HG03457 (cell line): ENCODE data around the gene PKMYT1.
"Not testable (repeated sequence)": the region's sequence is repeated elsewhere in the genome, so short reads cannot be mapped to it uniquely, and the experiment has no call there.

Source experiments
- ATAC-seq: cut with Tn5 transposase; IDR thresholded peaks from one replicate; pipeline ENCODE4 v1.9.1; 2021; ENCODE audit warnings: moderate number of reproducible peaks; ENCODE audit not compliant: unreplicated experiment

The PKMYT1 gene

GRCh38 chr16:2962334-2963073 lies 17.7 kb downstream of the PKMYT1 start:
- no peak for ATAC-seq

GRCh38 chr16:2960183-2961010 lies 19.8 kb downstream of the PKMYT1 start:
- no peak for ATAC-seq

- no peak for ATAC-seq
These were observed 21.0 kb downstream of the PKMYT1 start for GRCh38 chr16:2959206-2959605.

- ATAC-seq: no peak
These were observed 23.7 kb downstream of the PKMYT1 start for GRCh38 chr16:2956579-2956956.

- no peak for ATAC-seq
These were observed 24.3 kb downstream of the PKMYT1 start for GRCh38 chr16:2955779-2956578.

- no peak for ATAC-seq
These were observed 24.8 kb downstream of the PKMYT1 start for GRCh38 chr16:2955438-2955778.

GRCh38 chr16:2954656-2955381 lies 25.4 kb downstream of the PKMYT1 start:
- no peak for ATAC-seq

- ATAC-seq: no peak
These were observed 26.3 kb downstream of the PKMYT1 start for GRCh38 chr16:2953706-2954627.

- ATAC-seq: no peak
These were observed 27.6 kb downstream of the PKMYT1 start for GRCh38 chr16:2952679-2953078.

GRCh38 chr16:2950773-2951172 lies 29.5 kb downstream of the PKMYT1 start:
- ATAC-seq: no peak

GRCh38 chr16:2950353-2950724 lies 29.9 kb downstream of the PKMYT1 start:
- ATAC-seq: no peak

GRCh38 chr16:2949705-2950352 lies 30.4 kb downstream of the PKMYT1 start:
- no peak for ATAC-seq

GRCh38 chr16:2948807-2949704 lies 31.2 kb downstream of the PKMYT1 start:
- no peak for ATAC-seq

- no peak for ATAC-seq
These were observed 33.6 kb downstream of the PKMYT1 start for GRCh38 chr16:2946649-2947048.

GRCh38 chr16:2943716-2944115 lies 36.5 kb downstream of the PKMYT1 start:
- not testable (repeated sequence) for ATAC-seq

- no peak for ATAC-seq
These were observed 38.2 kb downstream of the PKMYT1 start for GRCh38 chr16:2942045-2942444.

- ATAC-seq: no peak
These were observed 40.3 kb downstream of the PKMYT1 start for GRCh38 chr16:2939968-2940367.

GRCh38 chr16:2938206-2938605 lies 42.0 kb downstream of the PKMYT1 start:
- ATAC-seq: no peak
